Activated naive CD4-positive, alpha-beta T cell treated with anti-CD3 and anti-CD28 coated beads for 36 hours (primary cell): ENCODE results near the gene SP5. TPM values are rescaled to one million over a fixed set of nuclear protein-coding genes. Genes with fewer than 3 reads are reported as not detected.

Source experiments
- CTCF ChIA-PET: fragments of 350-600 bp; sonication (Branson Sonifier 250); formaldehyde crosslinking; loops from one replicate; lab custom pipeline; 2021; ENCODE audit warnings: antibody characterized with exemption; lab: Charles Lee
- DNase-seq: peaks from one replicate; pipeline ENCODE4 v3.0.0-alpha.2; 2020
- H3K27ac Mint-ChIP-seq: one replicate; pipeline ENCODE4 v1.8.0; 2021; ENCODE audit warnings: mild to moderate bottlenecking, mixed read lengths
- H3K27me3 Mint-ChIP-seq: one replicate; pipeline ENCODE4 v1.8.0; 2021; ENCODE audit warnings: low read depth, mixed read lengths
- H3K36me3 Mint-ChIP-seq: one replicate; pipeline ENCODE4 v1.8.0; 2021; ENCODE audit warnings: low read depth, mixed read lengths
- H3K4me1 Mint-ChIP-seq: one replicate; pipeline ENCODE4 v1.8.0; 2021; ENCODE audit warnings: low read depth, mixed read lengths
- H3K4me3 Mint-ChIP-seq: one replicate; pipeline ENCODE4 v1.8.0; 2021; ENCODE audit warnings: mild to moderate bottlenecking, moderate library complexity, mixed read lengths
- H3K9me3 Mint-ChIP-seq: one replicate; pipeline ENCODE4 v1.8.0; 2021; ENCODE audit warnings: mixed read lengths
- intact Hi-C: fragments of 100-400 bp; cut with micrococcal nuclease; formaldehyde crosslinking; loops from one replicate; pipeline ENCODE4 v1.15.1; 2023
- total RNA-seq, 2 experiments: library from RNA; stranded (reverse); gene quantifications; one replicate each; pipeline ENCODE4 v1.2.3, GENCODE V29; 2021

Gene SP5
- total RNA-seq, 2 experiments from 2014 or later = not detected

- peaks cover 62% of the 10 kb centered on the region for H3K27me3 Mint-ChIP-seq
- H3K4me1 Mint-ChIP-seq = peaks cover 32% of the 10 kb centered on the region
- CTCF ChIA-PET = interaction anchor here (1.0 to 2.6 kb wide), 3 partner anchors 50 to 103 kb away, joined by 3 to 13 read pairs (median 4); partner anchors contain the start of gene GAD1
- H3K4me3 Mint-ChIP-seq = no peak overlapping the region
- no peaks in the 10 kb centered on the region for H3K36me3 Mint-ChIP-seq
- H3K9me3 Mint-ChIP-seq = no peaks in the 10 kb centered on the region
- DNase-seq = no peak
- no peak overlapping the region for H3K27ac Mint-ChIP-seq
- intact Hi-C loops = loop anchor here (5.0 kb wide), 3 partner anchors 306 to 1379 kb away; no protein-coding TSS in a partner anchor
Observed at GRCh38 chr2:170712653-170713542, 2.2 kb upstream of the SP5 start.

DNA sequence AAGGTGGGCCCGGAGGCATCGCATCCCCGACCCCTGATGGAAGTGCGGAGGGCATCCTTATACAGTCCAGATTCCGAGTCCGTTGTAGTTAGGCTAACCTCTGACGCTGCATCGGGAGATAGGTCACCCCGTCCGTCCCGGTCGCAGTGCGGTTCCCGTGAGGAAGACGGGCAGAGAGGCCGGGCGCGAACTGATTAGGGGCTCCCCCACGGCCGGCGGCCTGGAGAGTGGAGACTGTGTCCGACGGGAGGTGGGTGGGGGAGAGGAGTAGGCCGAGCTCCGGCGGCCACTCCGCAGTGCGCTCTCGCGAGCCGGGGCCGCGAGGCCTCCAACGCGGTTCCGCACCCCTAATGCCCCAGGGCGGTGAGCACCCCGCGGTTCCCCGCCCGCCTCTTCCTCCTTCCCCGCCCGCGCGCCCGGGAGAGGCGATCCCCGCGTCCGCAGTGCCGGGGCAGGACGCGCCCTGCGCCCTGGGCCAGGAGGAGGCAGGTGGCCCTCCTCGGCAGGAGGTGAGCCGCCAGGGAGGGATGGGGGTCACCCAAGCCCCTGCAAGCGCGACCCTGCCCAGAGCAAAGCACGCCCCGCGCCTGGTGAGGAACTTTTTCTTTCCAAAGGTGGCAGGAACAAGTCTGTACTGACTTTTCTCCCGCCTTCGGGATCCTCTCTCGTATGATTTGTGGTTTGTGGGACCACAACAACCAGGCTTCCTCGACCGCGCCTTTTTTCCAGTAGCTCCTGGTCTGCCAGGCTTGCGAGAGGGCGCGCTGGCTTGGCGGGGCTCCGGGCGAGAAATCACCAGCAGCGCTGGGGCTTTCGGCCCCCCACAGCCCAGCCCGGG is 1.4 kb upstream of the SP5 start:
- intact Hi-C loops = loop anchor here (5.0 kb wide), 3 partner anchors 306 to 1379 kb away; no protein-coding TSS in a partner anchor
- no peak for DNase-seq
- peaks cover 33% of the 10 kb centered on the region for H3K4me1 Mint-ChIP-seq
- CTCF ChIA-PET = interaction anchor here (1.2 to 2.6 kb wide), 2 partner anchors 102 to 305 kb away, joined by 6 to 13 read pairs; partner anchors contain the start of gene GAD1
- H3K9me3 Mint-ChIP-seq = no peaks in the 10 kb centered on the region
- peak overlapping the region; percentile 47 for H3K4me3 Mint-ChIP-seq
- H3K36me3 Mint-ChIP-seq = no peaks in the 10 kb centered on the region
- H3K27me3 Mint-ChIP-seq = peaks cover 63% of the 10 kb centered on the region
- no peak overlapping the region for H3K27ac Mint-ChIP-seq

GRCh38 chr2:170714381-170715061 is 616 bp upstream of the SP5 start:
- no peak for DNase-seq
- H3K36me3 Mint-ChIP-seq = no peaks in the 10 kb centered on the region
- intact Hi-C loops = loop anchor here (1.0 to 5.0 kb wide), 4 partner anchors 101 to 1378 kb away; no protein-coding TSS in a partner anchor
- H3K27me3 Mint-ChIP-seq = peaks cover 69% of the 10 kb centered on the region
- H3K9me3 Mint-ChIP-seq = no peaks in the 10 kb centered on the region
- no peak overlapping the region for H3K27ac Mint-ChIP-seq
- H3K4me3 Mint-ChIP-seq = peak overlapping the region; percentile 76
- H3K4me1 Mint-ChIP-seq = peaks cover 33% of the 10 kb centered on the region
- CTCF ChIA-PET = interaction anchor here (0.9 to 2.0 kb wide), 3 partner anchors 99 to 305 kb away, joined by 3 to 6 read pairs (median 5); no protein-coding TSS in a partner anchor

DNA sequence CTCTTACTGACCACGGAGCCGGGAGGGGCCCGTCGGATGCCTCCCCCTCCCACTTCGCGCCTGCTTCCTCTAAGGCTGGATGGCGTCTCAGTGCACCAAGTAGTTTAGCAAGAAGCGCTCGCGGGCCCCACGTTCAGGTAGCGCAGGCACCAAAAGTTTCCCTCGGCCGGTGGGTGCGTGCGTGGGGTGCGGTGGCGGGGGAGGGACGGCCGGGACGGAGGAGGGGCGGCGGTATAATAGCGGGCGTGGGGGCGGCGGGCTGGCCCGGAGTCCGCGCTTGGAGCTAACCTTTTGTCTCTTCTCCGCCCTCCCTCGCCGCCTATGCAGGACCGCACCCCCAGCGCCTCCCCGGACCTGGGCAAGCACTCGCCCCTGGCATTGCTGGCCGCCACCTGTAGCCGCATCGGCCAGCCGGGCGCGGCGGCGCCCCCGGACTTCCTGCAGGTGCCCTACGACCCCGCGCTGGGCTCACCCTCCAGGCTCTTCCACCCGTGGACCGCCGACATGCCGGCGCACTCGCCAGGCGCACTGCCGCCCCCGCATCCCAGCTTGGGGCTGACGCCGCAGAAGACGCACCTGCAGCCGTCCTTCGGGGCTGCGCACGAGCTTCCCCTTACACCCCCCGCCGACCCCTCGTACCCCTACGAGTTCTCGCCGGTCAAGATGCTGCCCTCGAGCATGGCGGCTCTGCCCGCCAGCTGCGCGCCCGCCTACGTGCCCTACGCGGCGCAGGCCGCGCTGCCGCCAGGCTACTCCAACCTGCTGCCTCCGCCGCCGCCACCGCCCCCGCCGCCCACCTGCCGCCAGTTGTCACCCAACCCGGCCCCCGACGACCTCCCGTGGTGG is 1.0 kb downstream of the SP5 start:
- Mint-ChIP-seq H3K36me3 (no peaks in the 10 kb centered on the region), H3K4me1 (peaks cover 33% of the 10 kb centered on the region), H3K27me3 (peaks cover 62% of the 10 kb centered on the region), H3K9me3 (no peaks in the 10 kb centered on the region), H3K27ac (no peak overlapping the region), H3K4me3 (peak overlapping the region; percentile 76)
- CTCF ChIA-PET = interaction anchor here (0.6 to 2.7 kb wide), 4 partner anchors 51 to 103 kb away, joined by 3 to 10 read pairs (median 4); partner anchors contain the start of gene GAD1
- DNase-seq = no peak
- intact Hi-C loops = loop anchor here (1.0 kb wide), 2 partner anchors 54 to 99 kb away; partner anchors contain the start of gene ERICH2

GRCh38 chr2:170716851-170717598 is 1.9 kb downstream of the SP5 start:
- H3K36me3 Mint-ChIP-seq = no peaks in the 10 kb centered on the region
- no peaks in the 10 kb centered on the region for H3K9me3 Mint-ChIP-seq
- DNase-seq = no peak
- intact Hi-C loops = loop anchor here (1.0 kb wide), 1 partner anchor 53 kb away; the partner anchor contains the start of gene ERICH2
- H3K27me3 Mint-ChIP-seq = peaks cover 63% of the 10 kb centered on the region
- H3K27ac Mint-ChIP-seq = no peak overlapping the region
- CTCF ChIA-PET = interaction anchor here (0.5 to 2.7 kb wide), 7 partner anchors 47 to 933 kb away, joined by 3 to 10 read pairs (median 4); partner anchors contain the start of gene GAD1
- peaks cover 31% of the 10 kb centered on the region for H3K4me1 Mint-ChIP-seq
- peak overlapping the region; percentile 9 for H3K4me3 Mint-ChIP-seq

- DNase-seq = no peak
- peak overlapping the region; percentile 9 for H3K4me3 Mint-ChIP-seq
- H3K4me1 Mint-ChIP-seq = peaks cover 26% of the 10 kb centered on the region
- CTCF ChIA-PET = interaction anchor here (0.5 to 2.7 kb wide), 7 partner anchors 47 to 934 kb away, joined by 3 to 10 read pairs (median 4); partner anchors contain the start of gene GAD1
- H3K27me3 Mint-ChIP-seq = peaks cover 58% of the 10 kb centered on the region
- H3K9me3 Mint-ChIP-seq = no peaks in the 10 kb centered on the region
- no peak overlapping the region for H3K27ac Mint-ChIP-seq
- intact Hi-C loops = no loop called here
- no peaks in the 10 kb centered on the region for H3K36me3 Mint-ChIP-seq
Observed at GRCh38 chr2:170717599-170717963, 2.4 kb downstream of the SP5 start.

- peaks cover 23% of the 10 kb centered on the region for H3K4me1 Mint-ChIP-seq
- intact Hi-C loops = no loop called here
- H3K27ac Mint-ChIP-seq = no peak overlapping the region
- H3K36me3 Mint-ChIP-seq = no peaks in the 10 kb centered on the region
- no peak overlapping the region for H3K4me3 Mint-ChIP-seq
- H3K27me3 Mint-ChIP-seq = peaks cover 53% of the 10 kb centered on the region
- no peak for DNase-seq
- CTCF ChIA-PET = interaction anchor here (0.9 to 2.7 kb wide), 6 partner anchors 95 to 356 kb away, joined by 3 to 10 read pairs (median 4); partner anchors contain the start of gene GAD1
- no peaks in the 10 kb centered on the region for H3K9me3 Mint-ChIP-seq
Observed at GRCh38 chr2:170717991-170718589, 3.0 kb downstream of the SP5 start.

GRCh38 chr2:170719810-170720209 is 4.7 kb downstream of the SP5 start:
- Mint-ChIP-seq H3K36me3 (no peaks in the 10 kb centered on the region), H3K27me3 (peaks cover 58% of the 10 kb centered on the region), H3K4me3 (no peak overlapping the region), H3K4me1 (peaks cover 16% of the 10 kb centered on the region), H3K9me3 (no peaks in the 10 kb centered on the region), H3K27ac (no peak overlapping the region)
- DNase-seq = no peak
- intact Hi-C loops = no loop called here
- CTCF ChIA-PET = no interaction called here

DNA sequence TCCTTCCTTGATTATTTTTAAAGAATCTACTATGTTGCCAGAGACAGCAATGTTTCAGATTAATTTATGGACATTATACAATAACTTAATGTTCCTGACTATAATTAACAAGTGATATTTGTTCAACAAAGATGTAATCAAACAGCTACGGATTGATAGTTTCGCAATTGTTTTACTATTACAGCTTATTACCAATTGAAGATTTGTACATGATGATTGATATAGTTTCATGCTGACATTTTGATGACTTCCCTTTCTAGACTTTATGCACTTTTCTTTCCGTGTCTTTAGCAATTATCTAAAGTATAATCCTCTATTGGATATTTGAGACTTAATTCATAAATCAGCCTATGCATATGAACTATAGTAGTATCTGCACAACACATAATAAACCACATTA is 6.5 kb downstream of the SP5 start:
- H3K27ac Mint-ChIP-seq = no peak overlapping the region
- H3K9me3 Mint-ChIP-seq = no peaks in the 10 kb centered on the region
- no peak for DNase-seq
- no peak overlapping the region for H3K4me3 Mint-ChIP-seq
- no peaks in the 10 kb centered on the region for H3K36me3 Mint-ChIP-seq
- intact Hi-C loops = no loop called here
- H3K4me1 Mint-ChIP-seq = peaks cover 9% of the 10 kb centered on the region
- peaks cover 58% of the 10 kb centered on the region for H3K27me3 Mint-ChIP-seq
- CTCF ChIA-PET = no interaction called here

DNA sequence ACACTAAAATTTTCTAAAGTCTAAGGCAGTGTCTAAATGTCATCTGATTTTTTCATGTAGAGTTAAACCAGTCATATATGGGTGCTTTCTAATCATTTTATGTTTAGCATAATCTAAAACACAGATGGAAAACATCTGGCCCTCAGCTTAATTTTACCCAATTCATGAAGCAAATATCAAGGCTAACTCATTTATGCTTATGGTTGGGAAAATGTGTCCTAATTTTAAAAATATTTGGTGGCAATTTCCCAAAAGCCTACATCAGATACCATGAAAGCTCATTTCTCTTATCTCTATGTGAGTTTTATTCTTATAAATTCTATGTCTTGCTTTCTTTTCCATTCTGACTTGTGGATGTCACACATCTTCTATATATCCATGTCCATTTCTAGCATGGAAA is 7.2 kb downstream of the SP5 start:
- peaks cover 59% of the 10 kb centered on the region for H3K27me3 Mint-ChIP-seq
- intact Hi-C loops = no loop called here

More for the DNA sequence above, 7.2 kb downstream of the SP5 start:
- Mint-ChIP-seq H3K4me3 (no peak overlapping the region), H3K36me3 (no peaks in the 10 kb centered on the region), H3K27ac (no peak overlapping the region), H3K9me3 (no peaks in the 10 kb centered on the region), H3K4me1 (peaks cover 5% of the 10 kb centered on the region)
- DNase-seq = no peak
- CTCF ChIA-PET = no interaction called here
